Keratinocyte (primary cell): Measurements from ENCODE around the gene PRKCA. TPM values are rescaled to one million over a fixed set of nuclear protein-coding genes. Genes with fewer than 3 reads are reported as not detected.

Source experiments
- DNase-seq: peaks from one replicate; pipeline ENCODE4 v3.0.0-alpha.2; 2011; ENCODE audit warnings: low read depth, missing footprints, low spot score
- FAIRE-seq: peaks from 2 replicates; lab custom pipeline; 2011; peaks lifted over from hg19 to GRCh38; lab: Jason Lieb, UNC
- H2AFZ ChIP-seq: 2 replicates; pipeline ENCODE4 v1.6.0; 2012; ENCODE audit warnings: low read length, control low read depth, inconsistent platforms; ENCODE audit not compliant: control insufficient read depth
- H3K27ac ChIP-seq: 2 replicates; pipeline ENCODE4 v1.5.1; 2011; ENCODE audit warnings: low read length; ENCODE audit not compliant: control insufficient read depth, insufficient read depth
- H3K27me3 ChIP-seq: 3 replicates; pipeline ENCODE4 v1.6.0; 2011; ENCODE audit warnings: low read length; ENCODE audit not compliant: control insufficient read depth, insufficient read depth; ENCODE audit errors: extremely low read depth
- H3K36me3 ChIP-seq, 2 experiments: 2 replicates in 1 of 2; 3 replicates in 1 of 2; pipeline ENCODE4 v1.5.1; 2011; ENCODE audit warnings: low read length in 2 of 2, mild to moderate bottlenecking in 1 of 2; ENCODE audit not compliant: control insufficient read depth in 2 of 2, insufficient read depth in 2 of 2; ENCODE audit errors: extremely low read depth in 1 of 2
- H3K4me1 ChIP-seq: 3 replicates; pipeline ENCODE4 v1.5.1; 2011; ENCODE audit warnings: low read length; ENCODE audit not compliant: control insufficient read depth, insufficient read depth; ENCODE audit errors: extremely low read depth
- H3K4me2 ChIP-seq: 3 replicates; pipeline ENCODE4 v1.6.0; 2011; ENCODE audit warnings: low read depth, low read length; ENCODE audit not compliant: control insufficient read depth, insufficient read depth; ENCODE audit errors: extremely low read depth
- H3K4me3 ChIP-seq, 3 experiments: fragments of 200-600 bp in 1 of 3; sonication (generic) in 1 of 3; 2 replicates in 2 of 3; 3 replicates in 1 of 3; pipeline ENCODE4 v1.5.1; 2011 to 2016; ENCODE audit warnings: low read length in 3 of 3, mild to moderate bottlenecking in 3 of 3, control low read depth in 2 of 3, inconsistent platforms in 1 of 3, low read depth in 1 of 3, mixed read lengths in 1 of 3, mixed run types in 1 of 3, moderate library complexity in 1 of 3; ENCODE audit not compliant: control insufficient read depth in 2 of 3, insufficient read depth in 2 of 3; ENCODE audit errors: extremely low read depth in 1 of 3
- H3K79me2 ChIP-seq: 2 replicates; pipeline ENCODE4 v1.6.0; 2012; ENCODE audit warnings: low read length; ENCODE audit not compliant: control insufficient read depth, insufficient read depth
- H3K9ac ChIP-seq: 3 replicates; pipeline ENCODE4 v1.6.0; 2011; ENCODE audit warnings: low read length; ENCODE audit not compliant: control insufficient read depth, insufficient read depth; ENCODE audit errors: extremely low read depth
- H3K9me1 ChIP-seq: 3 replicates; pipeline ENCODE4 v1.6.0; 2011; ENCODE audit warnings: low read length; ENCODE audit not compliant: control insufficient read depth, insufficient read depth; ENCODE audit errors: extremely low read depth
- H3K9me3 ChIP-seq: 2 replicates; pipeline ENCODE4 v1.5.1; 2012; ENCODE audit warnings: low read depth, low read length; ENCODE audit not compliant: control insufficient read depth
- H4K20me1 ChIP-seq: 3 replicates; pipeline ENCODE4 v1.6.0; 2011; ENCODE audit warnings: low read length; ENCODE audit not compliant: control insufficient read depth, insufficient read depth; ENCODE audit errors: extremely low read depth
- EZH2 ChIP-seq: IDR thresholded peaks from one replicate; pipeline ENCODE4 v1.6.1; 2012; ENCODE audit warnings: inconsistent platforms, mild to moderate bottlenecking, low read length, moderate library complexity
- dilution Hi-C: fragments of 300-500 bp; cut with MboI; formaldehyde crosslinking; loops from one replicate; pipeline ENCODE4 v1.7.0; 2020; ENCODE audit warnings: low sequenced_read_pairs; ENCODE audit not compliant: extremely low pct_ligation_motif_present
- polyA plus RNA-seq, 5 experiments: library from polyadenylated mRNA; depleted of rRNA in 3 of 5; stranded (reverse) in 3 of 5; stranded (forward) in 1 of 5; unstranded in 1 of 5; fragments of >200 nt; gene quantifications; 1 replicate in 1 of 5; 2 replicates in 3 of 5; 3 replicates in 1 of 5; pipeline versions ENCODE4 v1.2.1 to v1.2.3, GENCODE V29; 2011 to 2012; ENCODE audit warnings: missing spikeins in 2 of 5, low read depth in 1 of 5, low replicate concordance in 1 of 5
- TF ChIP-seq, protein P1 (sequence below), 3 experiments: IDR thresholded peaks in 1 of 3; conservative IDR thresholded peaks in 1 of 3; optimal IDR thresholded peaks in 1 of 3; 2 replicates in 2 of 3; 3 replicates in 1 of 3; pipeline versions ENCODE3 to v1.5.1; 2011; ENCODE audit warnings: low read length in 3 of 3, mild to moderate bottlenecking in 3 of 3, moderate library complexity in 2 of 3, control low read depth in 1 of 3, inconsistent platforms in 1 of 3; ENCODE audit not compliant: insufficient read depth in 2 of 3; ENCODE audit errors: extremely low read depth in 1 of 3

The PRKCA gene
- polyA plus RNA-seq, 1 donor (not counting 4 experiments of a cell fraction or from before 2014, with no cell fraction given): 3.6 TPM

DNA sequence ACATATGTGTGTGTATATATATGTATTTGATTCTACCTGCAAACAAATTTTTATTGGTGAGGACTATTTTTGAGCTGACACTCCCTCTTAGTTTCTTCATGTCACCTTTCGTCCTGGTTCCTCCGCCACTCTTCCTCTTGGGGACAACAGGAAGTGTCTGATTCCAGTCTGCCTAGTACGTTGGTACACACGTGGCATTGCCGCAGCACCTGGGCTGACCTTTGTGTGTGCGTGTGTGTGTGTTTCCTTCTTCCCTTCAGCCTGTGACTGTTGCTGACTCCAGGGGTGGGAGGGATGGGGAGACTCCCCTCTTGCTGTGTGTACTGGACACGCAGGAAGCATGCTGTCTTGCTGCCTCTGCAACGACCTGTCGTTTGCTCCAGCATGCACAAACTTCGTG, 503.2 kb downstream of the PRKCA start:
- H3K36me3 ChIP-seq: no peaks in the 10 kb centered on the region
- H3K4me2 ChIP-seq: no peak overlapping the region
- H3K27me3 ChIP-seq: no peaks in the 10 kb centered on the region
- H3K9me3 ChIP-seq: no peaks in the 10 kb centered on the region
- H3K4me1 ChIP-seq: no peaks in the 10 kb centered on the region
- TF ChIP-seq, protein P1, sequence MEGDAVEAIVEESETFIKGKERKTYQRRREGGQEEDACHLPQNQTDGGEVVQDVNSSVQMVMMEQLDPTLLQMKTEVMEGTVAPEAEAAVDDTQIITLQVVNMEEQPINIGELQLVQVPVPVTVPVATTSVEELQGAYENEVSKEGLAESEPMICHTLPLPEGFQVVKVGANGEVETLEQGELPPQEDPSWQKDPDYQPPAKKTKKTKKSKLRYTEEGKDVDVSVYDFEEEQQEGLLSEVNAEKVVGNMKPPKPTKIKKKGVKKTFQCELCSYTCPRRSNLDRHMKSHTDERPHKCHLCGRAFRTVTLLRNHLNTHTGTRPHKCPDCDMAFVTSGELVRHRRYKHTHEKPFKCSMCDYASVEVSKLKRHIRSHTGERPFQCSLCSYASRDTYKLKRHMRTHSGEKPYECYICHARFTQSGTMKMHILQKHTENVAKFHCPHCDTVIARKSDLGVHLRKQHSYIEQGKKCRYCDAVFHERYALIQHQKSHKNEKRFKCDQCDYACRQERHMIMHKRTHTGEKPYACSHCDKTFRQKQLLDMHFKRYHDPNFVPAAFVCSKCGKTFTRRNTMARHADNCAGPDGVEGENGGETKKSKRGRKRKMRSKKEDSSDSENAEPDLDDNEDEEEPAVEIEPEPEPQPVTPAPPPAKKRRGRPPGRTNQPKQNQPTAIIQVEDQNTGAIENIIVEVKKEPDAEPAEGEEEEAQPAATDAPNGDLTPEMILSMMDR (optimal IDR thresholded peaks at IDR 0.05 in 1 of 3, IDR thresholded peaks at IDR 0.05 in 1 of 3, conservative IDR thresholded peaks at IDR 0.05 in 1 of 3; ENCODE audit: extremely low read depth in 1 of 3, insufficient read depth in 2 of 3, low read length in 3 of 3): no peak
- TF ChIP-seq EZH2: no peak
- no peak overlapping the region for H3K9ac ChIP-seq
- dilution Hi-C loops: no loop called here
- FAIRE-seq (no peak), DNase-seq (no peak)
- no peaks in the 10 kb centered on the region for H3K9me1 ChIP-seq
- H4K20me1 ChIP-seq: no peaks in the 10 kb centered on the region
- H2AFZ ChIP-seq: no peak overlapping the region
- no peak overlapping the region for H3K27ac ChIP-seq
- no peak overlapping the region for H3K4me3 ChIP-seq
- no peaks in the 10 kb centered on the region for H3K79me2 ChIP-seq

DNA sequence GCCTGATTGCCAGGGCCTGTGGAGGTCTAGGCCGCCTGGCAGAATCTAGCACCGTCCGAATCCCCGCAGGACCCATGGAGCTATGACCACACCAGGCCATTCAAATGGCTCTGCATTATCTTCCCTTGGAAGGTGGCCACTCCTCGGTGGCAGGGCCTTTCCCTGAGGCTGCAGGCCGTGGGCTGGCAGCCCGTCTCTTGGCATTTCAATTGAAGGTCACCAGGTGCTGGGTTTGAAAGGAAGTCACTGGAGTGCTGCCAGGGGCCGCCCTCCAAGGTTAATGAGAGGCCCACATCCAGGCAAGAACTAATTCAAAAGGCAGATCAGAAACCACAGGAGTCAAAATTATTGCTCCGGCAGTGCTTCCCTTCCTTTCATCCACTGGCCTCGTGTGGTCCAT, 504.8 kb downstream of the PRKCA start:
- Histone ChIP-seq H4K20me1 (no peaks in the 10 kb centered on the region), H3K4me2 (no peak overlapping the region), H3K27ac (no peak overlapping the region), H3K9ac (no peak overlapping the region), H3K4me3 (no peak overlapping the region), H3K9me3 (no peaks in the 10 kb centered on the region), H2AFZ (no peak overlapping the region), H3K9me1 (no peaks in the 10 kb centered on the region), H3K4me1 (no peaks in the 10 kb centered on the region), H3K27me3 (no peaks in the 10 kb centered on the region), H3K36me3 (no peaks in the 10 kb centered on the region), H3K79me2 (no peaks in the 10 kb centered on the region)
- no peak for TF ChIP-seq EZH2
- TF ChIP-seq, protein P1 (optimal IDR thresholded peaks at IDR 0.05 in 1 of 3, IDR thresholded peaks at IDR 0.05 in 1 of 3, conservative IDR thresholded peaks at IDR 0.05 in 1 of 3; ENCODE audit: extremely low read depth in 1 of 3, insufficient read depth in 2 of 3, low read length in 3 of 3): no peak
- dilution Hi-C loops: no loop called here
- no peak for FAIRE-seq
- no peak for DNase-seq
